RWPE2 (cell line): ENCODE data around the gene ZP4.
A peak's percentile ranks its signal among the peaks of the same experiment; 100 is the strongest.

Experiments
- ATAC-seq: fragments of 200-7000 bp; cut with Tn5 transposase; 3 replicates; pipeline ENCODE4 v1.9.1; 2021; ENCODE audit warnings: low read depth
- DNase-seq: peaks from one replicate; pipeline ENCODE4 v3.0.0-alpha.2; 2020; ENCODE audit warnings: low spot score
- H3K27ac ChIP-seq: fragments of 450-650 bp; 2 replicates; pipeline ENCODE4 v1.5.1; 2017; ENCODE audit warnings: mild to moderate bottlenecking; ENCODE audit not compliant: poor library complexity, severe bottlenecking
- H3K27me3 ChIP-seq: fragments of 250-450 bp; sonication (Bioruptor Pico); 2 replicates; pipeline ENCODE4 v1.5.1; 2021; ENCODE audit warnings: mild to moderate bottlenecking, moderate library complexity; ENCODE audit not compliant: insufficient read depth, poor library complexity, severe bottlenecking
- H3K36me3 ChIP-seq: fragments of 250-450 bp; sonication (Bioruptor Pico); 2 replicates; pipeline ENCODE4 v1.5.1; 2020; ENCODE audit warnings: low read depth, mild to moderate bottlenecking, moderate library complexity
- H3K4me1 ChIP-seq: fragments of 250-450 bp; sonication (Bioruptor Pico); 2 replicates; pipeline ENCODE4 v1.5.1; 2021; ENCODE audit warnings: mild to moderate bottlenecking, moderate library complexity; ENCODE audit not compliant: insufficient read depth, poor library complexity, severe bottlenecking
- H3K4me3 ChIP-seq: fragments of 250-450 bp; sonication (Bioruptor Pico); 2 replicates; pipeline ENCODE4 v1.5.1; 2021; ENCODE audit warnings: mild to moderate bottlenecking, moderate library complexity; ENCODE audit not compliant: severe bottlenecking
- H3K9me3 ChIP-seq: fragments of 250-450 bp; sonication (Bioruptor Pico); 2 replicates; pipeline ENCODE4 v1.5.1; 2021; ENCODE audit warnings: mild to moderate bottlenecking, moderate library complexity; ENCODE audit not compliant: severe bottlenecking
- TF ChIP-seq, protein P1 (sequence below): fragments of 450-650 bp; IDR thresholded peaks from one replicate; pipeline ENCODE4 v1.5.1; 2017; ENCODE audit warnings: mild to moderate bottlenecking, moderate library complexity; ENCODE audit not compliant: poor library complexity, severe bottlenecking

ZP4 gene

DNA sequence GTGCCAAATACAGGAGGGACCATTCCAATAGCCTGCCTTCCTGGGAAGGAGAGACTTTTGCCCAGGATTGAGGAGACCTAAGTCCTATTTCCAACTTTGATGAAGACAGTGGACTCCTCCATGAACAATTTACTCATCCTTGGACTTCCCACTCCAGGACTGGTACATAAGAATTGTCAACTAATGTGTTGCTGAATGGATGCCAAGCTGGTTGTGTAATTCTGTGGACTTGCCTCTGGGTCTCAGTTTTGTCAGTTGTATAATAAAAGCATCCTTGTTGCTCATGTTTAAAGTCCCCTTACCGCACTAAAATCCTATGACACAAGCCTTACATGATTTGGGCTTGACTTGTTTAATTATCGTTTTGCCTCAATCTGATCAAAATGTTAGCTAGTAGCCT lies 13.2 kb upstream of the ZP4 start:
- ATAC-seq (no peak), DNase-seq (no peak)
- Histone ChIP-seq H3K4me1 (no peaks in the 10 kb centered on the region), H3K4me3 (no peak overlapping the region), H3K27ac (no peak overlapping the region), H3K36me3 (no peaks in the 10 kb centered on the region), H3K27me3 (no peaks in the 10 kb centered on the region), H3K9me3 (no peaks in the 10 kb centered on the region)
- TF ChIP-seq, protein P1, sequence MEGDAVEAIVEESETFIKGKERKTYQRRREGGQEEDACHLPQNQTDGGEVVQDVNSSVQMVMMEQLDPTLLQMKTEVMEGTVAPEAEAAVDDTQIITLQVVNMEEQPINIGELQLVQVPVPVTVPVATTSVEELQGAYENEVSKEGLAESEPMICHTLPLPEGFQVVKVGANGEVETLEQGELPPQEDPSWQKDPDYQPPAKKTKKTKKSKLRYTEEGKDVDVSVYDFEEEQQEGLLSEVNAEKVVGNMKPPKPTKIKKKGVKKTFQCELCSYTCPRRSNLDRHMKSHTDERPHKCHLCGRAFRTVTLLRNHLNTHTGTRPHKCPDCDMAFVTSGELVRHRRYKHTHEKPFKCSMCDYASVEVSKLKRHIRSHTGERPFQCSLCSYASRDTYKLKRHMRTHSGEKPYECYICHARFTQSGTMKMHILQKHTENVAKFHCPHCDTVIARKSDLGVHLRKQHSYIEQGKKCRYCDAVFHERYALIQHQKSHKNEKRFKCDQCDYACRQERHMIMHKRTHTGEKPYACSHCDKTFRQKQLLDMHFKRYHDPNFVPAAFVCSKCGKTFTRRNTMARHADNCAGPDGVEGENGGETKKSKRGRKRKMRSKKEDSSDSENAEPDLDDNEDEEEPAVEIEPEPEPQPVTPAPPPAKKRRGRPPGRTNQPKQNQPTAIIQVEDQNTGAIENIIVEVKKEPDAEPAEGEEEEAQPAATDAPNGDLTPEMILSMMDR: no peak

DNA sequence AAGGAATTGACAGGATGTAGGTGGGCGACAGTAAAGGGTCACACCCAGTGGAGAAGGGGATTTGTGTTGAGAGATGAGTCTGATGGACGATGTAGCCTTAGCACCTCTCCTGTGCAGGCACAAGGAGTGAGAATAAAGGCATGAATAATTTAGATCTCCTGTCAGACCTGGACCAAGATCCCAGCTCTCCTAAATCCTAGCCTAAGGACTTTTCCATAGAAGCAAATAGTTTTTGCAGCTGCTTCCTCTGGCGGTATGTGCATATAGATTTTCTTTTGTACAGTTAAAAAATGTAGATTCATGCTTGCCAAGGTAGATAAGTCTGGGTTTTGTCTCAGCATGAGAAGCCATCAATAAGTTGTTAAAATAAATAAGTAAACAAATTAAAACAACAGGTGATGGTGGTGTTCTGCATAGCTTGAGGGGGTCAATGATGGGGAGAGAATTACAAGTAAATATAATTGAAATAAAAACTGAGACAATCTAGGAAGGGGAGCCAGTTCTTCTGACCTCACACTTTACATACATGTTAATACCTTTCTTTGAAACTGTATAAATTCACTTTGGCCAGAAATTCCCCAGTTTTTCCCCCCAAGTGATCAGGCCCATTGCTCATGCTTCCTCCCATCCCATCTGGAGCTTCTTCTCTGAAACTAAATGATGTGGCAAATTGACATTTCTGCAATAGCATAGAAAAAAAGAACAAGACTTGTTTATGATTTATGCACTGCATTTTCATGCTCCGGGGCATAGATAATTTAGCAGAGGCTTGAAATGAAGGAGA lies 12.4 kb upstream of the ZP4 start:
- no peak for DNase-seq
- H3K36me3 ChIP-seq: no peaks in the 10 kb centered on the region
- TF ChIP-seq, protein P1: no peak
- no peak overlapping the region for H3K27ac ChIP-seq
- no peaks in the 10 kb centered on the region for H3K9me3 ChIP-seq
- no peaks in the 10 kb centered on the region for H3K4me1 ChIP-seq
- ATAC-seq: no peak
- H3K27me3 ChIP-seq: no peaks in the 10 kb centered on the region
- no peak overlapping the region for H3K4me3 ChIP-seq

DNA sequence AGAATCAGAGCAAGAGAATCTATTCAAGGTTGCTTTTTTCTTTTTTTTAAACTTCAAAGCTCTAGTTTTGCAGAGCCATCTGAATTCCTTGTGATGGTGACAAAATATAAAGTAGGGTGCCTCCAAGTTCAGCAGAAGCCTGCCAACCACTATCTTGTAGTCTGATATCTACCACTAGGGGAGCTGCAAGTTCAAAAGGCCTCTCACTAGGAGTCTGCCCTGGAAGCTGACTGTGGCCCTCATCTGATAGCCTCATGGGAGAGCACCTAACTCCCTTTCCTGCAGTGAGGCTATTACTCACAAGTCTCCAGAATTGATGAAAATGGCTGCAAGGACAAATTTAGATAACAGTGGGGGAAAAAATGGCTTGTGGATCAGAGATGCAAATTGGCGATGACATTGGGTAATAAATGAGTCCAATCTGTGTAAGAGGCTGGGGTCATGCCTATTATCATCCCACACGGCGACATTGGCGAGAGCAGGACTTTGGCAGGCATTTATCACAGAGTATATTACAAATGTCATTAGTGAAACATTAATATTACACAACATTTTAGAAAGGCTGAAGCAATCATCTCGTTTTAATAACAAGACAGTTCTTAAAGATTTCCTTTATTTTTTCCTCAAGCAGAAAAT lies 10.7 kb upstream of the ZP4 start:
- H3K27me3 ChIP-seq: no peaks in the 10 kb centered on the region
- no peaks in the 10 kb centered on the region for H3K9me3 ChIP-seq
- TF ChIP-seq, protein P1: peak; percentile 46
- H3K4me1 ChIP-seq: no peaks in the 10 kb centered on the region
- no peaks in the 10 kb centered on the region for H3K36me3 ChIP-seq
- H3K27ac ChIP-seq: no peak overlapping the region
- no peak overlapping the region for H3K4me3 ChIP-seq
- ATAC-seq (peak; percentile 68; the same call in 2 of the 3 replicates), DNase-seq (no peak)

DNA sequence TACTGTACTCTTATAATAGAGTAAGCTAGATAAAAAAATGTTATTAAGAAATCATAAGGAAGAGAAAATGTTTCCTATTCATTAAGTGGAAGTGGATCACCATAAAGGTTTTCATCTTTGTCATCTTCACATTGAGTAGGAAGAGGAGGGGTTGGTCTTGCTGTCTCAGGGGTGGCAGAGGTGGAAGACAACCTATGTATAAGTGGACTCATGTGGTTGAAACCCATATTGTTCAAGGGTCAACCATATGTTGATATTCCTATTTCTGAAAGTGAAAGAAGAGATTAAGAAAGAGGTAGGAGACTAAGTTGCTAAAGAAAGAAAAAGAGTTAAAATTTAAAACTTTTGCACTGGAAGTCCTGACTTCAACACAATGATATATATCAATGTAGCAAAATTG lies 4.9 kb upstream of the ZP4 start:
- DNase-seq (no peak), ATAC-seq (no peak)
- Histone ChIP-seq H3K4me3 (no peak overlapping the region), H3K4me1 (peaks cover 7% of the 10 kb centered on the region), H3K36me3 (no peaks in the 10 kb centered on the region), H3K27me3 (no peaks in the 10 kb centered on the region), H3K9me3 (no peaks in the 10 kb centered on the region), H3K27ac (no peak overlapping the region)
- TF ChIP-seq, protein P1: no peak

GRCh38 chr1:237894131-237894530 lies 3.4 kb upstream of the ZP4 start:
- Histone ChIP-seq H3K27me3 (no peaks in the 10 kb centered on the region), H3K4me3 (no peak overlapping the region), H3K27ac (no peak overlapping the region), H3K9me3 (no peaks in the 10 kb centered on the region), H3K4me1 (peaks cover 7% of the 10 kb centered on the region), H3K36me3 (no peaks in the 10 kb centered on the region)
- ATAC-seq (no peak), DNase-seq (no peak)
- TF ChIP-seq, protein P1: no peak
